Suprapubic skin (tissue), 4 donors: ENCODE measurements around the gene PIGH. TPM values are rescaled to one million over a fixed set of nuclear protein-coding genes. Genes with fewer than 3 reads are reported as not detected.

Source experiments
- DNase-seq, 2 donors: peaks; one replicate each; pipeline ENCODE4 v3.0.0-alpha.2; 2019; ENCODE audit warnings: low spot score in 2 of 2
- H3K27ac ChIP-seq: fragments of 200-600 bp; sonication (generic); one replicate; pipeline ENCODE4 v1.5.1; 2019
- H3K27me3 ChIP-seq: fragments of 200-600 bp; sonication (generic); one replicate; pipeline ENCODE4 v1.5.1; 2019
- H3K36me3 ChIP-seq: fragments of 200-600 bp; sonication (generic); one replicate; pipeline ENCODE4 v1.5.1; 2019
- H3K4me1 ChIP-seq: fragments of 200-600 bp; sonication (generic); one replicate; pipeline ENCODE4 v1.5.1; 2019
- H3K4me3 ChIP-seq: fragments of 200-600 bp; sonication (generic); one replicate; pipeline ENCODE4 v1.5.1; 2019; ENCODE audit warnings: mild to moderate bottlenecking
- H3K9me3 ChIP-seq: fragments of 200-600 bp; sonication (generic); one replicate; pipeline ENCODE4 v1.5.1; 2019
- CTCF ChIP-seq, 2 donors: fragments of 200-600 bp in 1 of 2; fragments of 450-650 bp in 1 of 2; sonication (generic) in 1 of 2; IDR thresholded peaks; one replicate each; pipeline ENCODE4 v1.5.1; 2016 to 2019; ENCODE audit warnings: antibody characterized with exemption in 2 of 2, mild to moderate bottlenecking in 1 of 2, moderate library complexity in 1 of 2
- EP300 ChIP-seq: sonication (generic); formaldehyde crosslinking; IDR thresholded peaks from one replicate; pipeline ENCODE4 v1.6.1; 2017; ENCODE audit warnings: antibody characterized with exemption
- POLR2A ChIP-seq, 2 donors: fragments of 450-650 bp; IDR thresholded peaks; one replicate each; pipeline ENCODE4 v1.6.1; 2017; ENCODE audit warnings: antibody characterized with exemption in 2 of 2, mild to moderate bottlenecking in 2 of 2, moderate library complexity in 2 of 2
- POLR2AphosphoS5 ChIP-seq, 3 donors: sonication (generic); formaldehyde crosslinking; IDR thresholded peaks; one replicate each; pipeline ENCODE4 v1.6.1; 2017; ENCODE audit warnings: antibody characterized with exemption in 3 of 3
- WGBS: methylation state at CpG from one replicate; pipeline ENCODE4 v1.1.5; 2018; 5-methylcytosine and 5-hydroxymethylcytosine counted together
- total RNA-seq, 4 donors: library from RNA; depleted of rRNA; stranded (reverse); fragments of >200 nt; gene quantifications; one replicate each; pipeline ENCODE4 v1.1.0, GENCODE V29; 2016

PIGH gene
- total RNA-seq, 4 donors from 2014 or later, result 29.6 to 50.5 (median 36.4) TPM

- WGBS, result 87% methylated on average over 2 of the region's 2 CpGs
- DNase-seq, result peak in 1 of 2 donors; percentile 21
- Histone ChIP-seq H3K9me3 (no peaks in the 10 kb centered on the region), H3K4me1 (no peaks in the 10 kb centered on the region), H3K36me3 (no peaks in the 10 kb centered on the region), H3K27me3 (no peaks in the 10 kb centered on the region), H3K27ac (no peak overlapping the region), H3K4me3 (no peak overlapping the region)
- TF ChIP-seq POLR2A (IDR thresholded peaks at IDR 0.05), result no peak
- TF ChIP-seq CTCF (IDR thresholded peaks at IDR 0.05), result no peak
- TF ChIP-seq EP300, result no peak
- TF ChIP-seq POLR2AphosphoS5 (IDR thresholded peaks at IDR 0.05), result no peak
These were observed 43.4 kb downstream of the PIGH start for GRCh38 chr14:67556671-67557070.

- WGBS, result 91% methylated on average over 10 of the region's 11 CpGs
- DNase-seq, result no peak
- H3K9me3 ChIP-seq, result no peaks in the 10 kb centered on the region
- H3K27me3 ChIP-seq, result no peaks in the 10 kb centered on the region
- no peak overlapping the region for H3K4me3 ChIP-seq
- no peak overlapping the region for H3K27ac ChIP-seq
- H3K36me3 ChIP-seq, result no peaks in the 10 kb centered on the region
- TF ChIP-seq CTCF (IDR thresholded peaks at IDR 0.05) (no peak), POLR2AphosphoS5 (IDR thresholded peaks at IDR 0.05) (no peak), POLR2A (IDR thresholded peaks at IDR 0.05) (no peak), EP300 (no peak)
- H3K4me1 ChIP-seq, result no peaks in the 10 kb centered on the region
These were observed 44.5 kb downstream of the PIGH start for GRCh38 chr14:67555518-67556090.

GRCh38 chr14:67554341-67554740 lies 45.7 kb downstream of the PIGH start:
- WGBS, result 90% methylated on average over 7 of the region's 7 CpGs
- Histone ChIP-seq H3K36me3 (no peaks in the 10 kb centered on the region), H3K9me3 (no peaks in the 10 kb centered on the region), H3K27me3 (no peaks in the 10 kb centered on the region), H3K4me1 (no peaks in the 10 kb centered on the region), H3K27ac (no peak overlapping the region), H3K4me3 (no peak overlapping the region)
- TF ChIP-seq POLR2A (IDR thresholded peaks at IDR 0.05) (no peak), EP300 (no peak), POLR2AphosphoS5 (IDR thresholded peaks at IDR 0.05) (no peak), CTCF (IDR thresholded peaks at IDR 0.05) (no peak)
- peak in 1 of 2 donors; percentile 9 for DNase-seq

- Histone ChIP-seq H3K9me3 (no peaks in the 10 kb centered on the region), H3K4me1 (no peaks in the 10 kb centered on the region), H3K36me3 (no peaks in the 10 kb centered on the region), H3K27ac (no peak overlapping the region), H3K27me3 (no peaks in the 10 kb centered on the region), H3K4me3 (no peak overlapping the region)
- peak in 1 of 2 donors; percentile 17 for DNase-seq
- WGBS, result 62% methylated on average over 3 of the region's 3 CpGs
- TF ChIP-seq POLR2A (IDR thresholded peaks at IDR 0.05) (no peak), CTCF (IDR thresholded peaks at IDR 0.05) (no peak), EP300 (no peak), POLR2AphosphoS5 (IDR thresholded peaks at IDR 0.05) (no peak)
These were observed 46.5 kb downstream of the PIGH start for GRCh38 chr14:67553547-67553946.

GRCh38 chr14:67551940-67552339 lies 48.1 kb downstream of the PIGH start:
- Histone ChIP-seq H3K4me1 (peaks cover 3% of the 10 kb centered on the region), H3K9me3 (no peaks in the 10 kb centered on the region), H3K27ac (no peak overlapping the region), H3K4me3 (no peak overlapping the region), H3K27me3 (no peaks in the 10 kb centered on the region), H3K36me3 (no peaks in the 10 kb centered on the region)
- TF ChIP-seq EP300, result no peak
- TF ChIP-seq POLR2A (IDR thresholded peaks at IDR 0.05), result no peak
- TF ChIP-seq POLR2AphosphoS5 (IDR thresholded peaks at IDR 0.05), result no peak
- no peak for TF ChIP-seq CTCF (IDR thresholded peaks at IDR 0.05)
- 79% methylated on average over 3 of the region's 3 CpGs for WGBS
- DNase-seq, result no peak
